HG02885 (cell line): ENCODE results near the gene EIF2B1.

Source experiments
- ATAC-seq: cut with Tn5 transposase; IDR thresholded peaks from one replicate; pipeline ENCODE4 v1.9.1; 2021; ENCODE audit warnings: mild to moderate bottlenecking; ENCODE audit not compliant: unreplicated experiment, poor library complexity

The EIF2B1 gene

DNA sequence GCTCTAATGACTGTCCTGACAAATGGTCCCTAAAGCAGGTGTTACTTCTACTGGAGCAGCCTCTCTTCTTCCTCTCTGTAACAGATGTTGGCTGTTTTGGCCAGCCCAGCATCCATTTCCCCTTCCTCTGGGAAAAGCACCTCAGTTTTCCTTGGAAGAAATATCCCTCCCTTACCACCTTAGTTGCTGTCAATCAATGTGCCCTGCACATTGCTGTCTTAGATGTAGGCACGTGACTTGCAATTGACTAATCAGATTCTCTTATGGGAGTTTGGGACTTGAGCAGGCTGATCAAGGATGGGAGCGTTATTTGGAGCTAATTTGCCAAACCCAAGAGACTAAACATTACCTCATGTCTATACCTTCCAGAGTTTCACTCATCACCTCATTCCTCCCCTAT, 61.1 kb downstream of the EIF2B1 start:
- ATAC-seq = no peak

DNA sequence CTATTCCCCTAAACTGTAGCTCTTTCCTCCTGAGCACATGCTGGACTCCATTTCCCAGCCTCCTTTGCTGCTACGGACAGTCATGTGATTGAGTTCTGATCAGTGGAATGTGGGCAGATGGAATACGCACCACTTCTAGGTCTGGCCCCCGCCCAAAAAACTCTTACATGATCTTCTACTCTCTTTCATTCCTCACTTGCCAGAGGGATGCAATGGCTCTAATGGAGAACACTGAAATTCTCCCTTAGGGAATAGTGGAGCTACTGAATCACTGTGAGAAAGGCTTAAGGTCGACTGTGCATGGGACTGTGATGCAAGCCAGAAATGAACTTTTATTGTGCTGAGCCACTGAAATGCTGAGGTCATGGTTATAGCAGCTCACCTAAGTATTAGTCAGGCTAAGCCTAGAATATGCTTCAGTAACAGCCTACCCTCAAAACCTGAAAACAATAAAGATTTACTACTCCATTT, 62.1 kb downstream of the EIF2B1 start:
- no peak for ATAC-seq
